GM21723 (cell line): ENCODE results near the gene SLC25A52.
"Not testable (repeated sequence)": the region's sequence is repeated elsewhere in the genome, so short reads cannot be mapped to it uniquely, and the experiment has no call there.

Experiments
- ATAC-seq: cut with Tn5 transposase; IDR thresholded peaks from one replicate; pipeline ENCODE4 v1.9.1; 2021; ENCODE audit warnings: mild to moderate bottlenecking, moderate library complexity; ENCODE audit not compliant: unreplicated experiment

Gene SLC25A52

DNA sequence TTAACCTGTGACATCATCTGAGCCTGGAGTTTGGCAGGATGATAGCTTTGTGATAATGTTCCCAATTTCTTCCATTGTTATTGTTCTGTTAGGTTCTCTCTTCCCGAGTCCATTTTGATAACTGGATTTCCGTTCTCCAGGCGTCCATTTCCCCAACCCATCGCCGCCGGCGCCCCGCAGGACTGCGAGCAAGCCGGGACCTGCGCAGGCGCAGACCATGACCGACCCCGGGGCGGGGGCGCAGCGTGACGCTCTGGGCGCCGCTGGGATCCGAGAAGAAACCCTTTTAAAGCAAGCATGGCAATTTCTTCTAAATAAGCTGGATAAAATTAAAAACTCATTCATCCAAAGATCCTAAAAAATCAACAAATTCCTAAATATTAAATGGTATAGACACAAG, at the start of gene SLC25A52:
SLC25A52 (minus strand) TSS at position 186 of the 400 bp plus-strand sequence. CDS start 219 bp downstream, outside the sequence.
- ATAC-seq, result no peak

DNA sequence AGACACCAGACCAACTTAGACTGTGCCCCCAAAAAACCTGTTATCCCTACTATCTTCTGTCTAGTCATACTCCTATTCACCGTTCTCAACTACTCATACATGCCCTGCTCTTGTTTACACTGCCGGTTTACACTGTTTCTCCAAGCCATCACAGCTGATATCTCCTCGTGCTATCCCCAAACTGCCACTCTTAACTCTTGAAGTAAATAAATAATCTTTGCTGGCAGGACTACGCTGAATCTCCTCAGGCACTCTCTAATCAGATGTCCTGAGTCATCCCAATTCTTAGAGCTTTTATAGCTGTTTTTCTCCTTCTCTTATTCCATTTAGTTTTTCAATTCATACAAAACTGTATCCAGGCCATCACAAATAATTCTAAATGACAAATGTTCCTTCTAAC, 48.4 kb upstream of the SLC25A52 start:
- ATAC-seq, result not testable (repeated sequence)

DNA sequence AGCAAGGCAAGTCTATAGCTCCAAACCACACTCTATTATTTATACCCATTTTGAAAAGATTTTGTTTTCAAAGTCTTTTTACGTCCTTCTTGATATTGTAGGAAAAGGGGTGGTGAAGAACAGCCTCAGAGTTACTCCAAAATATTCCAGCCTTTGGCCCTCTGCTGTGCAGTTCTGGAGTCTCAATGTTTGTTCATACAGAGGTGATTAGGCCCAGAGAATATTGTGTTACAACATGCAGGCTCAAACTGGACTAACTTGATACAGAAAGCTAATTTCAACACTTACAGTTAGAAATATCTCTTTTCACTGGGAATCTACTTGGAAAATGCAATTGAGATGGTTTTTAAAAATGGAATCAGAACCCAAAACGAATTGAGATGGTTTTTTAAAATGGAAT, 40.4 kb upstream of the SLC25A52 start:
- no peak for ATAC-seq

DNA sequence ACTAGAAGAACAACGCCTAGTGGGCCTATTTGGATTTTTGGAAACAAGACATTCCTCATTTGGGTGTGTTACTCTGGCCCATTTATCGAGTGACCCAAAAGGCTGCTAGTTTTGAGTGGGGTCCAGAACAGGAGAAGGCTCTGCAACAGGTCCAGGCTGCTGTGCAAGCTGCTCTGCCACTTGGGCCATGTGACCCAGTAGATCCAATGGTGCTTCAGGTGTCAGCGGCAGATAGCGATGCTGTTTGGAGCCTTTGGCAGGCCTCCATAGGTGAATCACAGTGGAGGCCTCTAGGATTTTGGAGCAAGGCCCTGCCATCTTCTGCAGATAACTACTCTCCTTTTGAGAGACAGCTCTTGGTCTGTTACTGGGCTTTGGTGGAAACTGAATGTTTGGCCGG, 38.6 kb upstream of the SLC25A52 start:
- not testable (repeated sequence) for ATAC-seq

DNA sequence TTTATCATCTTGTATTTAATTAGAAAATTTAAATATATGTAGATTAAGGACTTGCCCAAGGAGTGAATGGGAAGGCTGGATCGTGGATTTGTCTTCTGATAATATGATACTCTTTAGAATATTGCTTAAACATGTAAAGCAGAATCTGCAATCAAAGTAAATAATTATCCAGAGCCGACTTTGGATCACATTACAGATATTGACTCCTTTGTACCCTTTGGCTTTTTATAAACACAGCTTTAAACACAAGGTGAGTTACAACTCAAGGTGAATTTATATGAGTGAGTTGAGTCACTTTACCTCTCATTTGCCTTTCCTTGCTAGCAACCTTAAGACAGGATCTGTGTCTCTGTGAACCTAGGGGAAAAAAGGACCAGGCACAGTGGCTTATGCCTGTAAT, 37.7 kb upstream of the SLC25A52 start:
- ATAC-seq, result no peak

DNA sequence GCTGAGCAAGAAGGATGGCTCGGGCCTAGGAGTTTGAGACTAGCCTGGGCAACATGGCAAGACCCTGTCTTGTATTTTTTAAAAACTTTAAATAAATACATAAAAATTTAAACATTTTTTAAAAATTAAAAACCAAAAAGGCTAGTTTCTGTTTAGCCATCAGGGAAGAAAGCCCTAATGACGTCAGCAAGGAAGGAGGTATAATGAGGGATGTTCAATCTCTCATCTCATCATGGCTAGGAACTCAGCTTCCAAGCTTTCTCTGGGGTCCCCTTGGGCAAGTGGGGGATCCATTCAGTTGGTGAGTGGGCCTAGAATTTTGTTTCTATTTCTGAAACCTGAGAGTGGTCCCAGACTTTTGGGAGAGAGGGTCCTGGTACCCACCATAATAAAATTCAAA, 35.1 kb upstream of the SLC25A52 start:
- no peak for ATAC-seq

GRCh38 chr18:31793531-31793930, 32.9 kb upstream of the SLC25A52 start:
- ATAC-seq, result no peak

- no peak for ATAC-seq
Measured at GRCh38 chr18:31792580-31792911, 31.9 kb upstream of the SLC25A52 start.

DNA sequence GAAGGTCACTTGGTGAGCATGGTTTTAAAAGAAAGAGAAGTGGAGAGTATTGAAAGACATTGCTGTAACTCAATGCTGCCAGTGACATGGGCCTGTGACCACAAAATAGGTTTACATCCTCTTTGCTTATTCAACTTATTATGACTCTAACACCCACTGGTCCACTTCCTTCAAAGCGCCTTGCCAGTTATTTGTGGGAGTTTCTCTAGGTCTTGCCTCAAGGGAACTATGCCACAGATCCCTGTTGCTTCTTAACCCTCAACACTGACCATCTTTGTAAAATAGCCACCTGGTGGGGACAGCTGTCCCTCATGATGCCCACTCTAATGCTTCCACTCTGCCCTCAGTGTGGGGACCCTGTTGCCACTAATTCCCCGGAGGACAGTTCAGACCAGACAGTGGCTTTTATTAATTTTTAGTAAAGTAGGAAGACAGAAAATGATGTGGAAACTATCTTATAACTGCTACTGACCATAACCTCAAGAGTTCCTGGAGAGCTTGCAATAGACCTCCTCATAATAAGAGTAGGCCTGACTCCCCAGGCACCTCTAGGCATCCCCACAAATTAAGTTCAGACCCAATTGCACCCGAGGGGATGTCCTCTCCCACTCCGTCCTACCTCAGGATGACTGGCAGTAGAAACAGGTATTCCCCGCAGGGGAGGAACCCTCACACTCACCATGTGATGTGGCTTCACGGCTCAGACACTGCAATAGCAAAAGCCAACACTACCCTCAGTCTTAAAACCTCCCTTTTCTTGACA, 31.3 kb upstream of the SLC25A52 start:
- peak; percentile 97 for ATAC-seq

DNA sequence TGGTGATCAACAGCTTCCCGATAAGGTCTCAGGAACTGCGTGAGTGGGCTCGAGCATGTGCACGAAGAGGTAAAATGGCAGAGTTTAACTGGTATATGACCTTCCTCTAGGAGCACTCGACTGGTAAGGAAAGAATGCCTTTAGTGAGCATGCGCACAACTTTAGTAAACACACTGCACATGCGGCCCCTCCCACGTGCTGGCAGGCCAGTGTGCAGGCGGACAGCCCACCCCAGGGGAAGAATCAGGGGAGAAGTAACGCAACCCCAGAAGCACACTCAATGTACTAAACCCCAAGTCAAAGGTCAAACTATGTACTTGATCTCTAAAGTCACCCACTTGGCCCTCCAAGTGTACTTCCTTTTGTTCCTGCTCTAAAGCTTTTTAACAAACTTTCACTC, 28.7 kb upstream of the SLC25A52 start:
- ATAC-seq, result no peak

DNA sequence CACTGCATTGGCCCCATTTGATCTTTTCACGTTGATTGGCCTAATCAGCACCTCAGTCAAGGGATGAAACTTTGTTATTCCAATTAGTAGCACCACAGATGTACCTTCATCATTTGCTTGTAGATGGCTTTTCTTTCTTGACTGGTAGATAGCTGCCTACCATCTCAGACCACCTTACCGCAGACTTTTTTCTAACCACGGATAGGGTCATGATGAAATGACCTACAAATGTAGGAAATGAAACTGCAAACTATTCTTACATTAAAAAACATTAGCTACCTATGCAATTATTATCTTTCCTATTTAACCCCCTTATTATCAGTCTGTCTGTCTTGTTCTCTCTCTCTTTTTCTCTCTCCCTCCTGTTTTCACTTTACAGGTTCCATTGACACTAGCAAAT, 22.4 kb upstream of the SLC25A52 start:
- no peak for ATAC-seq

DNA sequence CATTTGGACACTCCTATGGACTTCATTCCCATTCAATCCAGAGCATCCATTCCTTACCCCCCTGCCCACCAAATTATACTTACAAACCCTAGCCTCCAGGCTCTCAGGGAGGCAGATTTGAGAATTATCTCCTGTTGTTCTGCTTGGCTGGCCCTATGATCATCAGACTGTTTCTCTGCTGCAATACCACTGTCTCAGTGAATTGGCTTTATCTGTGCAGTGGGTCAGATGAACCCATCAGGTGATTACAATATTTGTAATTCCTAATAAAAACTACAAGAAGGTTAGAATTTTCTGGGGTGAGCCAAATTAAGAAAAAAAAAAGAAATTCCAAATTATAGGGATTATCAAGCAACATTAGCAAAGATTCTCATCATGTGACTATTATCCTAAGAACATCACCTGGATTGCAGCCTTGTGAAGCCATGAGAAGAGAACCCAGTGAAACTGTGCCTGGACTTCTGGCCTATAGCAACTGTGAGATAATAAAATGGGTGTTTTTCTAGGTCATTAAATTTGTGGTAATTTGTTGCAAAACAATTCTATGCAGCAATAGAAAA, 17.8 kb upstream of the SLC25A52 start:
- no peak for ATAC-seq

- no peak for ATAC-seq
Measured at GRCh38 chr18:31776093-31776492, 15.4 kb upstream of the SLC25A52 start.

DNA sequence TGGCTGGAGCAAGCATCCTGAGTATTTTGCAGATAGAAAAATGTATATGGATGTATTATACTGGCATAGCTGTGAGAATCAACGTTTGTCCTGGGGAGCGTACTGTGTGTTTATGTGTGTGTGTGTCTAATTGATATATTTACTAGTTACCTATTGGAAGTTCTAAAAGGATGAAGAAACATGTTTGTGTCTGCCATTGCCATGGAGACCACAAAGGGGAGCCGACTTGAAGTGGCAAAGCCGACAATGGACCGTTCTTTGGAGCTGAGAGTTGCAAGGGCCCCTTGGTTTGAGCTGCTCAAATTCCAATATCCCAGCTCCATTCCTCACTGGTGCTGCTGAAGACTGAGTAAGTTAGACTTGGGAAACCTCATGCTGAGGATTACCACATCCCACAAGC, 14.3 kb upstream of the SLC25A52 start:
- no peak for ATAC-seq

DNA sequence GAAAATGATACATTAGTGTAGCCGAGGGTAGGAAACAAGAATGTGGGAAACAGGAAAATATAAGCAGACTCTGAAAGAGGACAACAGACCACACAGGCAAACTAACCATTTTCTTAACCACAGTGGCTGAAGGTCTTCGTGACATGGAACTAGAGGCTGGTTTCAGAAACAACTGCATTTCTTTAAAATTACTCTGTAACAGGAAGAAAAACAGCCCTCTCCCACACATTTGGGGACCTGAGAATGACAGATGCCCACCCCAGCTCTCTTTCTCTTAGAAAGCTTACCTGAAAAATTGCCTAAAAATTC, 13.8 kb upstream of the SLC25A52 start:
- ATAC-seq, result peak; percentile 83

DNA sequence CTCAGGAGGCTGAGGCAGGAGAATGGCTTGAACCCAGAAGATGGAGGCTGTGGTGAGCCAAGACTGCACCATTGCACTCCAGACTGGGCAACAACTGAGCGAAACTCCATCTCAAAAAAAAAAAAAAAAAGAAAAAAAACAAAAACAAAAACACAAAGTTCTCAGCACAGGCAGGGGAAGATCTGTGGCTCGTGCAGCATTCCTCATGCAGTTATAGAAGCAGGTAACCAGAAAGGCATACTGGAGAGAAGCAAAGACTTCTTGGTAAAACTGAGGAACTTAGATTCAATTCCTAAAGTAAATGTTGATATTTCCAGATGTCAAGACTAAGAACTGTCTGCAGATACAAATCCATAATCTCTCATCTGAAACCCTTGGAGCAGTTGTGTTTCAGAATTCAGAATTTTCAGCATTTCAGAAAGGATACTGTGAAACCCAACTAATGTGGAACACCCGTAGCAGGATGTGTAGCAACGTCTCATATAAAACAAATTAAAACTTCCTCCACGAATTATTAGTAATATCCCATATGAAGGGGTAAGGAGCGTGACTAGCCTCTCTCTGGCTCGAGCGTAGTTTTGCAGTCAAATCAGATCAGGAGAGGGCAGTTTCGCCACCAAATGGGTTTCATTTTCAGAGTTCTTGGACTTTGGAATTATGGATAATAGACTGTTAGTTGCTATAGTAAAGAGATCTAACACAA, 13.2 kb upstream of the SLC25A52 start:
- peak; percentile 31 for ATAC-seq

DNA sequence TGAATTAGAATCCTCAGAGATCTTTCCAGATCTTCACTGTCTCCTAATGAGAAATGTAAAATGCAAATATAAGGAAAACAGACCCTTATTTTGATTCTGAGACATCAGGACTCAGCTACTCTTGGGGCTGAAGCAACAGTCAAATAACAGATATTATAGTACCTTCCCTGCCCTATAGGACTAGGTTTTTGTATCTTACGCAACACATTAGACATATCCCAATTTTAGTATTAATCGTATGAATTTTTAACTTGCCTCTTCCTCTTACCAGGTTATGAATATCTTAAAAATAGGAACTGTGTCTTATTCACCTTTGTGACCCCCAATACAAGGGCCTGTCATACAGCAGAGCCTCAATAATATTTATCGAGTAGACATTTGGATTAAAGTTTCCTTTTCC, 12.0 kb upstream of the SLC25A52 start:
- no peak for ATAC-seq

GRCh38 chr18:31750273-31750672, 10.4 kb downstream of the SLC25A52 start:
- no peak for ATAC-seq

DNA sequence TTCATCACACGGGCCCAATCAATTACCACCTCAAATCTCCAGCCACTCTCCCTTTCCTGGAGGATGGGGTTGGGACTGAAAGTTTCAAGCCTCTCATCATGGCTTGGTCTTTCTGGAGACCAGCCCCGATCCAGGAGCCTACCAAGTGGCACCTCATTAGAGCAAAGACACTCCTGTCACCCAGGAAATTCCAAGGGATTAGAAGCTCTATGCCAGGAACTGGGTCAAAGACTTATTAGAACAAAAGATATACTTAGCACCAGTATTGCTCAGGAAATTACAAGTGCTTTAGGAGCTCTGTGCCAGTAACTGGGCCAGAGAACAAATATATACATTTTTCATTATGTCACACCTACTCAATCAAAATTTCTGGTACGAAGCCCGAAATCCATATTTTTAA, 14.3 kb downstream of the SLC25A52 start:
- no peak for ATAC-seq

DNA sequence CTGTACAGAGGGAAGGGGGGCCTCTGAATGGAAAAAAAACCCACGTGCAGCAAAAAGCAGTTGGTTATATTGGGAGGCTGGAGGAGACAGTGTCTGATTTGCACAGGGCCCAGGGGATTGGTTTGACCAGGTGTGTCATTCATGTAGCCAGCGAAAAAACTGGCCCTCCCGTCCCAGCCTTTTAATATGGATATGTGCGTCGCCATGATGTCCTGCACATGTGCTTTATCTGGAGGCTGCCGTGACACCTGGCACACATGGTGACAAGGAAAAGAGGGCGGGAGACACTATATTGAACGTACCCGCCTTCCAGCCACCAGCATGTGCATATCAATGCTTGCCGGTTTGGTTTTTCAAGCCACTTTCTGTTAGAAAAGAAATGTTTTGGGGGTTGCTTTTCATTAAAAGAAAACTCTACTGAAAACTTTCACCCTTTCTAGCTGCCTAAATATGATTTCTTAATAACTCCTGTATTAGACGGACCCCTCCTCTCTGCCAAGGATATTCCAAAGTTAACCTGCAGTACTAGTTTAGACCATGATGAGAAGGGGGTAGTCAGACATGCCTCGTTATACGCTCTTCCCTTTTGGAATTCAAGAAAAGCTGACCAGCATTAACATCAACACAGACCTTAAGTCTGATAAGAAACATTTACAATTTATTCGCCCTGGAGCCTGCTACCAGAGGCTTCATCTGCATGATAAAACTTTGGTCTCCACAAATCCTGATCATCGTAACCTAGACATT, 16.2 kb downstream of the SLC25A52 start:
- no peak for ATAC-seq

GRCh38 chr18:31743600-31743999, 17.1 kb downstream of the SLC25A52 start:
- not testable (repeated sequence) for ATAC-seq
